ENCODE data around the gene SHISA4. TPM values are rescaled to one million over a fixed set of nuclear protein-coding genes. Genes with fewer than 3 reads are reported as not detected.
"Not testable (repeated sequence)": the region's sequence is repeated elsewhere in the genome, so short reads cannot be mapped to it uniquely, and the experiment has no call there.

The SHISA4 gene
- total RNA-seq, 2 donors from 2014 or later = 0.69 to 1.6 TPM

DNA sequence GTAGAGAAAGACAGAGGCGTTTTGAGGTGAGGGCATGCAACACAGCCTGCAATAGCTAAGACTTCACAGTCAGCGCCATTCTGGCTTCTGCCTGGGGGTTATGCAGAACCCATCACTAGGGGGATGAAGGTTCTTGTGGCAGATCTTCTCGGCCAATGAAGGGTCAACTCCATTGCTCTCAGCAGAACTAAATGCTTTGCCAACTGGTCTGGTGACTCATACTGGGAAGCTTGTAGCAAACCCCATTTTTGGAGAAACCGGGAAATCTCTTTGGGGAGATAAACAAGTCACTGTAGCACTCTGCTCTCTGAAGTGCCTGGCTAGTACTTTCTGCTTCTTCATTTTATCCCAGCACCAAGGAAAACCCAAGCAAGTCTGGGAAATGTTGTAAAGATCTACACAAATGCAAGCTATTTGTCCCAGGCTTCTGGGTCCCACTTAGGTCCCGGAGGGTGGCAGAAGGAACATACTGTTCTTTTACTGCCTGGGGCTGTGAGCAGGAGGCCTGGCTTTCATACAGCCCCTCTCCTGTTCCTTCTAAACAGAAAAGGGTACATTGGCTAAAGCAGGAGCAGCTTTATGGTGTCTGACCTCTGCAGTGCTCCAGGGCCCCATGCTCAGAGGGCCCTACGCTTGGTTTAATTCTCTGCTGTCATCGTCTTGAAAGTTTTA lies 28.8 kb downstream of the SHISA4 start:
- Mint-ChIP-seq H3K27ac (no peak overlapping the region), H3K36me3 (ENCODE audit: low read depth) (no peaks in the 10 kb centered on the region), H3K4me1 (no peaks in the 10 kb centered on the region), H3K4me3 (no peak overlapping the region), H3K27me3 (peaks cover 31% of the 10 kb centered on the region), H3K9me3 (no peaks in the 10 kb centered on the region)
- no peak for ATAC-seq (replicated peaks)

DNA sequence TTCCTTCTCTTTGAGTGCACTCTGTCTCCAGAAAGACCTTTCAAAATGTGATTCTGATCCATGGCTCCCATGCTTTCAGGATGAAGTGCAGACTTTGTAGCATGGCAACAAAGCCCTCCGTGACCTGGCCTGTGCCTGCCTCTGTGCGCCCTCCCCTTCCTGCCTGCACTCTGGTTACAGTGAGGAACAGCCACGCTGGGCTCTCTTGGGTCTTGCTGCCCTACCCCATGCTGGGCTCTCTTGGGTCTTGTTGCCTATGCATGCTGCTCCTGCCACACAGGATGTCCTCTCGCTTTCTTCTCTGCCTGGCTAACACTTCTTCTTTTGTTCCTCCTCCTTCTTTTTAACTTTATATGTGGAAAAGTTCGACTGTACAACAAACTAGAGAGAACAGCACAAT lies 29.6 kb downstream of the SHISA4 start:
- no peak overlapping the region for H3K27ac Mint-ChIP-seq
- H3K4me3 Mint-ChIP-seq = no peak overlapping the region
- no peaks in the 10 kb centered on the region for H3K4me1 Mint-ChIP-seq
- H3K9me3 Mint-ChIP-seq = no peaks in the 10 kb centered on the region
- H3K27me3 Mint-ChIP-seq = peaks cover 31% of the 10 kb centered on the region
- no peaks in the 10 kb centered on the region for H3K36me3 Mint-ChIP-seq (ENCODE audit: low read depth)
- ATAC-seq (replicated peaks) = no peak

DNA sequence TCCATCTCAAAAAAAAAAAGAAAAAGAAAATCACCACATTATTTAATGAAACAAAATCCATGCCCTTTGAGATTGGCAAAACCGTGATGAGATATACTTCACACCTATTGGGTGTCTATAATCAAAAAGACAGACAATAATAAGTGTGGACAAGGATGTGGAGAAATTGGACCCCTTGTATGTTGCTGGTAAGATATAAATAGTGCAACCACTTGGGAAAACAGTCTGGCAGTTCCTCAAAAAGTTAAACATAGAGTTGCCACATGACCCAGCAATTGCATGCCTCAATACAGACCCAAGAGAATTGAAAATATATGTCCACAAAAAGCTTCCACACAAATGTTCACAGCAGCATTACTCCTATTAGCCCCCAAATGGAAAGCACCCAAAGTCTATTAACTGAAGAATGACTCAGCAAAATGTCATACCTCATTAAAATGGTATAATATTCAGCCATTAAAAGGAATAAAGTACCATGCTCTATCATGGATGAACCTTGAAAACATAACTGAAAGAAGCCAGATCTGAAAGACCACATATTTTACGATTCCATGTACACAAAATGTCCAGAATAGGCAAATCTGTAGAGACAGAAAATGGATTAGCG lies 33.4 kb downstream of the SHISA4 start:
- no peaks in the 10 kb centered on the region for H3K36me3 Mint-ChIP-seq (ENCODE audit: low read depth)
- H3K4me3 Mint-ChIP-seq = no peak overlapping the region
- ATAC-seq (replicated peaks) = no peak
- no peaks in the 10 kb centered on the region for H3K4me1 Mint-ChIP-seq
- no peak overlapping the region for H3K27ac Mint-ChIP-seq
- peaks cover 14% of the 10 kb centered on the region for H3K27me3 Mint-ChIP-seq
- H3K9me3 Mint-ChIP-seq = no peaks in the 10 kb centered on the region

DNA sequence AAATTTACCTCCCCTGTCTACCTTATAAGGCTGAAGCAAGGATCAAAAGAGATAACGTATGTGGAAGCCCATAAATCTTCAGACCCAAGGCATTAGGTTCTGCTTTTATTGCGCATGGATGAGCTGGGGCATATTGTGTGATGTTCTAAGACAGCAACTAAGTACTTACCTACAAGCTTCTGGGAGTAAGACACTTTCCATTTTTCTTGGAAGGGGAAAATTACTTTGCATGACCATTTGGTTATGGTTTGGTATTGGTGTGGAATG lies 36.5 kb downstream of the SHISA4 start:
- no peak overlapping the region for H3K4me3 Mint-ChIP-seq
- H3K27ac Mint-ChIP-seq = no peak overlapping the region
- no peaks in the 10 kb centered on the region for H3K9me3 Mint-ChIP-seq

DNA sequence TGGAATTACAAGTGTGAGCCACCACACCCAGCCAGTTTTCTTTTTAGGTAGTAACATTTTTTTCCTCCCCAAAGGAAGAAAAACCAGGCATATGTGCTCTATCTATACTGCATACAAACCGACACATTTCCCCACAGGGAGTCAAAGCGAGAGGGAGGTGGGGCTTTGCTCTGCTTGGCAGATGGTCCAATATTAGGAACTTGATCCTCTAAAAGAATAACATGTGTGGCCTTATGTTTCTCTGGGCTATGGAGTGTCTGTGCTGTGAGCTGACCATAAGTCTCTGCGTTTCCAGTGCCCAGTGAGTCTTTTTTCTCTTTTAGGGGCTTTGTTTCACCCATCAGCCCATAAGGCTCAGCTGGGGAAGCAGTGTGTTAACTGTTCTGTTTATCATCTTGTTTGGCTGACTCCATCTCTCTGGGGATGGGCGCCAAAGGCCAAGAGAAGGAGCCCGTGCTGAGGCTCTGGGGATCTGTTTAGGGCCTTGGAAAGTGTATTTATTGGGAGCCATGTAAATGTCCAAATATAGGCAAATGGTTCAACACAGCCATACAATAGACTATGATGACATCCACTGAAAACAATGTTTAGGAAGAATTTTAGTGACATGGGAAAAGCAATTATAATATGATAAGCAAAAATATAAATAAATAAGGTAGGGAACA lies 37.4 kb downstream of the SHISA4 start:
- peaks cover 4% of the 10 kb centered on the region for H3K27me3 Mint-ChIP-seq
- no peaks in the 10 kb centered on the region for H3K36me3 Mint-ChIP-seq (ENCODE audit: low read depth)
- no peaks in the 10 kb centered on the region for H3K9me3 Mint-ChIP-seq
- ATAC-seq (replicated peaks) = no peak
- H3K4me3 Mint-ChIP-seq = no peak overlapping the region
- H3K27ac Mint-ChIP-seq = no peak overlapping the region
- no peaks in the 10 kb centered on the region for H3K4me1 Mint-ChIP-seq

More for the DNA sequence above, 36.5 kb downstream of the SHISA4 start:
- no peak for ATAC-seq (replicated peaks)
- H3K4me1 Mint-ChIP-seq = no peaks in the 10 kb centered on the region
- peaks cover 6% of the 10 kb centered on the region for H3K27me3 Mint-ChIP-seq
- H3K36me3 Mint-ChIP-seq (ENCODE audit: low read depth) = no peaks in the 10 kb centered on the region

DNA sequence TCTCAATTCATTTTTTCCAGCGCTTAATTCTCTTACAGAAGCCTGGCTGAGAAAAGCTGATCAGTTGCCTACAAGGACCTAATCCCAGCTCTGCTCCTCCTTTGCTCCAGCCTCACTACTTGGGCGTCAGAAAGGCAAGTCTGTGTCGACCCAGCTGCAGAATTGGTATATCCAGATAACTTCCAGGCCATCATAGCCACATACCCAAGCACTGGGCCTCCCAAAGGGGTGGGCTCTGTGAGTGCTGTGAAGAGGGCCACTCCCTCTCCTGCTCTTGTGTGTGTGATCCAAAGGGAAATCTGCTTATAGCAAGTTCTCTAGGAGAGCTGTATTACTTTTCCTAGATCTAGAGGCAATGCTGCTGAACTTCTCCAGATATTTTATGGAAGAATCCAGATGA lies 39.6 kb downstream of the SHISA4 start:
- no peaks in the 10 kb centered on the region for H3K36me3 Mint-ChIP-seq (ENCODE audit: low read depth)
- H3K27ac Mint-ChIP-seq = no peak overlapping the region
- H3K4me1 Mint-ChIP-seq = no peaks in the 10 kb centered on the region
- no peak for ATAC-seq (replicated peaks)
- H3K27me3 Mint-ChIP-seq = no peaks in the 10 kb centered on the region
- H3K9me3 Mint-ChIP-seq = no peaks in the 10 kb centered on the region
- no peak overlapping the region for H3K4me3 Mint-ChIP-seq

DNA sequence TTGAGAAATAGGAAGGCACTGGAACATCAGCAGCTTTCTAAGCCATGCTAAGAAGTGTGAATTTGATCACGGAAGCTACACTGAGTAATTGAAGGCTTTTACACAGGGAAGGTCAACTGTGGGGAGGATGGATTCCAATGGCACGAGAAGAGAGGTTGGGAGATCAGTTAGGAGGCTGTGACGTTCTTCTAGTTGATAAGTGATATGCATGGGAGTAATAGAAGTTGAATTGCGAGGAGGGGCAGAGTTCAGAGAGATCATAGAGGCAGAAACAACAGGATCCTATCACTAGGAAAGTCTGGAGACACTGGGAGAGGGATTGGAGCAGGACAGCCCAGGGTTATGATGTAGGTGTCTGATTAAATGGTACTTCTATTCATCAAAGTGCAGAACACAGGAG lies 41.4 kb downstream of the SHISA4 start:
- no peak overlapping the region for H3K4me3 Mint-ChIP-seq
- H3K36me3 Mint-ChIP-seq (ENCODE audit: low read depth) = no peaks in the 10 kb centered on the region
- no peaks in the 10 kb centered on the region for H3K4me1 Mint-ChIP-seq
- H3K9me3 Mint-ChIP-seq = no peaks in the 10 kb centered on the region
- H3K27me3 Mint-ChIP-seq = no peaks in the 10 kb centered on the region
- no peak for ATAC-seq (replicated peaks)
- H3K27ac Mint-ChIP-seq = no peak overlapping the region

DNA sequence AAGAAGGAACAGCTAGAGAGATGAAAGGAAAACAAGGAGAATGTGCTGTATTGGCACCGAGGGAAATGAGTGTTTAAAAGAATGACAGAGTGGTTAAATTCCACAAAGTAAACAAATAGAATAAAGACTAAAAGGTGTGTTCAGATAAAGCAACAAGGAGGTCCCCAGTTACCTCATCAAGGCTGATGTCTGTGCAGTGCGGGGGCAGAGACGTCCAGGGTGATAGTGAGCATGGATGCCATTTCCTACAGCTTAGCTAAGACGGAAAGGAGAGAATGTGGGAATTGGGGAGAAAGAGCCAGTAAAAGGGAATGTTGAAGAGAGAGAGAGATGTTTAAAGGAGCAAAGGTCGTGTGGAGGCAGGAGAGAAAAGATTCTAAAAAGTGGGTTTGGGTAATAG lies 42.1 kb downstream of the SHISA4 start:
- no peaks in the 10 kb centered on the region for H3K36me3 Mint-ChIP-seq (ENCODE audit: low read depth)

DNA sequence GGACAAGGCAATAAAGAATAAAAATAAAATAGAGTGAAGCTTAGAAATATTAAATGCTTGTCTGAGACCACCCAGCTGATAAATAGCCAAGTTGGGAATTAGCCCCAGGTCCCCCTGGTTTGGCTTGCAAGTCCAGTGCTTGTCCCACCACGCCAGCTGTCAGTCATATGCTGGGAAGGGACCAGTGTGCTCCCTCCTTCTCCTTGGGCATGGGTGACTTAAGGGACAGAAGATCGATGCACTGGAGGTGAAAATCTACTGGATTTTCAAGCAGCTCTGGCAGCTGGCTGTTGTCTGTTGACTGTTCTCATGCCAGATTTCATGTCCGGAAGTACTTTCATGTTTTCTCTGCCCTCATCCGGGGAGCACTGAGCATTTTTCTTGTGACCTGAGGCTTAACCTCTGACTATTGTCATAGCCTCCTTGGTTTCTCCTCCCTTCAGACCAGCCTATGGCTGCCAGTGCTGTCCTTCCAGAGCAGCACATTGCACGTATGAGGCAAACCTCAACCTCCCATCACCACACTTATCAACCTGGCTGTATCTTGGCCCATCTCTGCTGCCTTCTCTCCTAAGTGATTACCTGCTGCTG lies 45.2 kb downstream of the SHISA4 start:
- Mint-ChIP-seq H3K36me3 (ENCODE audit: low read depth) (no peaks in the 10 kb centered on the region), H3K4me1 (no peaks in the 10 kb centered on the region), H3K9me3 (no peaks in the 10 kb centered on the region), H3K27ac (no peak overlapping the region), H3K27me3 (peaks cover 3% of the 10 kb centered on the region), H3K4me3 (no peak overlapping the region)
- ATAC-seq (replicated peaks) = no peak

More for the DNA sequence above, 42.1 kb downstream of the SHISA4 start:
- ATAC-seq (replicated peaks) = no peak
- H3K4me3 Mint-ChIP-seq = no peak overlapping the region
- H3K27ac Mint-ChIP-seq = no peak overlapping the region
- H3K9me3 Mint-ChIP-seq = no peaks in the 10 kb centered on the region
- H3K27me3 Mint-ChIP-seq = no peaks in the 10 kb centered on the region
- no peaks in the 10 kb centered on the region for H3K4me1 Mint-ChIP-seq

DNA sequence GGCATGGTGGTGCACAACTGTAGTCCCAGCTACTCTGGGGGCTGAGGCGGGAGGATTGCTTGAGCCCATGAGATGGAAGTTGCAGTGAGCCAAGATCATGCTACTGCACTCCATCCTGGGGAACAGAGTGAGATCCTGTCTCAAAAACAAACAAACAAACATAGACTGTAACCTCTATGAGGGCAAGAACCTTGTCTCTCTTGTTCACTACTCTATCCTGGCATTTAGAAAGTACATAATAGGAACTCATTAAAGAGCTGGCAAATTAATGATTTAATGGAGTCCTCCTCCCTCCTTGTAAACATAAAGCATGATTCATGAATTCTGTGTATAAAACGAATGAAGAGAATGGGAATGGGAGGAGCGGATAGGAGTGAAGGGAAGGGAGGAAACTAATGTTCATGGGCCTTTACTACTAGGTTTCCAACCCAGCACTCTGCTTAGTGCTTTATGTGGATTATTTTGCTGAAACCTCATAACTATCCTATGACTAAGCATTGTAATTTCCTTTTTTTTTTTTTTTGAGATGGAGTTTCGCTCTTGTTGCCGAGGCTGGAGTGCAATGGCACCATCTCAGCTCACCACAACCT lies 49.0 kb downstream of the SHISA4 start:
- Mint-ChIP-seq H3K4me1 (no peaks in the 10 kb centered on the region), H3K4me3 (no peak overlapping the region), H3K9me3 (no peaks in the 10 kb centered on the region), H3K36me3 (ENCODE audit: low read depth) (no peaks in the 10 kb centered on the region), H3K27ac (no peak overlapping the region), H3K27me3 (peaks cover 7% of the 10 kb centered on the region)
- ATAC-seq (replicated peaks) = no peak

DNA sequence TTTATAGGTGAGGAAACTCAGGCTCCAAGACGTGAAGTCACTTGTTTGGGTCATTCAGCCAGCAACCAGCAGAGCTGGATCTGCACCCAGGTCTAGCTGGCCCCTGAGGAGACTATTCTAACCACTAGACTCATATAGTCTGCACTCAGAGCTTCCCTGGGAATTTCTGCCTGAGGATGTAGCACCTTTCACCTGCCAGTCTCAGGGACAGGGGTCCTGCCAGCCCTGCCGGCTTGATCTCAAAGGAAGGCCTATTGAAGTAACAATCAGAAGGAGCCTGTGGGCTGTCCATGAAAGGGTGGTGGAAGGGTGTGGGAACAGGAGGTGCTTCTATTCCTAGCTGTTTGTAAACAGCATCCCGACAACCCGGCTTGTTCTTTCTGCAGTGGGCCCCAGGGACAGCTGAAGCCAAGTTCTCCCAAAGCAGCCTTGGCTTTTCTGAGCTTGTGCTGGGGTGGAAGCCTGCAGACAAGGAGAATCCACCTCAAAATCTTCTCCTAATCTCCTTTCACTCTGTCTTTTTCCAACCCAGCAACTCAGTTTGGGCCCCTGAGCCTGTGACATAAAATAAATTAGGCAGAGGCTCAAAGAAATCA lies 49.8 kb downstream of the SHISA4 start:
- H3K27ac Mint-ChIP-seq = no peak overlapping the region
- H3K36me3 Mint-ChIP-seq (ENCODE audit: low read depth) = no peaks in the 10 kb centered on the region
- H3K27me3 Mint-ChIP-seq = peaks cover 7% of the 10 kb centered on the region
- no peak for ATAC-seq (replicated peaks)
- no peaks in the 10 kb centered on the region for H3K9me3 Mint-ChIP-seq
- no peaks in the 10 kb centered on the region for H3K4me1 Mint-ChIP-seq
- H3K4me3 Mint-ChIP-seq = no peak overlapping the region

DNA sequence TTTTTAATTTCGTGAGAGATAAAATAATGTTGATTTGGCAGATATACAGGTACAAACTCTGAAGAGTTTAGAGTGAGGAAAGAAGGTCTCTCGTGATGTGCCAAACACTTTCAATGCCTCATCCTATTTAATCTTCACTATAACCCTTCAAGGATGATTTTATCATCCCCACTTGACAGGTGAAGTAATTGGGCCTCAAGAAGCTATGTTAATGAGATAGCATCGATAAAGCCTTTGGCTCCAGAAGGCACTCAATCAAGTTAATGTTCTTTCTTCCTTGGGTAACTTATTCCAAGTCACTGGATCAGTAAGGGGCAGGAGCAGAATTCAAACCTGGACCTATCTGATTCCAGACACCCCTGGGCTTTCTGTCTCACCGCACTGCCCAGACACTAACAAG lies 50.5 kb downstream of the SHISA4 start:
- Mint-ChIP-seq H3K27ac (no peak overlapping the region), H3K9me3 (no peaks in the 10 kb centered on the region), H3K36me3 (ENCODE audit: low read depth) (no peaks in the 10 kb centered on the region)

DNA sequence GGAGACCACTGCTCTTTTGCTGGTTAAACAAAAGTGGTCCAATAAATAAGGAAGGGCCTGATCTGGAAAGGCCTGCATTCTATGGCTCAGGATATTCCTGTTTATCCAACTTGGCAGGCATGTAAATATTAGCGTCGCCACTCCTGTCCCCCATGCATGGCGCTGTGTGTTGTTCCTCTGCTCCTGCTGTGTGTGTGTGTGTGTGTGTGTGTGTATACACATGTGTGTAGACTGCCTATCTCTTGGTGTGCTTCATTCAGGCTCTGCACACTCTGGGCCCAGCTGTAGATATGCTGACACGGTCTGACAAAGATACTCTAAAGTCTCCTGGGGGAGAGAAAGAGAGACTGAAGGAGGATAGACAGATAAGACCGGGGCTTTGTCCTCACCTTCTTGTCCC lies 50.9 kb downstream of the SHISA4 start:
- no peaks in the 10 kb centered on the region for H3K4me1 Mint-ChIP-seq
- H3K9me3 Mint-ChIP-seq = no peaks in the 10 kb centered on the region
- H3K36me3 Mint-ChIP-seq (ENCODE audit: low read depth) = no peaks in the 10 kb centered on the region
- no peak for ATAC-seq (replicated peaks)
- H3K27ac Mint-ChIP-seq = no peak overlapping the region
- H3K27me3 Mint-ChIP-seq = peaks cover 15% of the 10 kb centered on the region
- no peak overlapping the region for H3K4me3 Mint-ChIP-seq

More for the DNA sequence above, 50.5 kb downstream of the SHISA4 start:
- Mint-ChIP-seq H3K27me3 (peaks cover 13% of the 10 kb centered on the region), H3K4me1 (no peaks in the 10 kb centered on the region), H3K4me3 (no peak overlapping the region)
- ATAC-seq (replicated peaks) = no peak

DNA sequence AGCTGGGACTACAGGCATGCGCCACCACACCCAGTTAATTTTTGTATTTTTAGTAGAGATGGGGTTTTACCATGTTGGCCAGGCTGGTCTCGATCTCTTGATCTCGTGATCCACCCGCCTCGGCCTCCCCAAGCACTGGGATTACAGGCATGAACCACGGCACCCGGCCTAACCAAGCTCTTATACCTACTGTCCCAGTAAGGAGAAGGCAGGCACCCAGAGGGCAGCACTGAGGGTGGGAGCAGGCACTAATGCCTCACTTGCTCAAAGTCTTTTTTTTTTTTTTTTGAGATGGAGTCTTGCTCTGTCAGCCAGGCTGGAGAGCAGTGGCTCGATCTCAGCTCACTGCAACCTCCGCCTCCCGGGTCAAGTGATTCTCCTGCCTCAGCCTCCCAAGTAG lies 51.6 kb downstream of the SHISA4 start:
- H3K4me1 Mint-ChIP-seq; ATAC-seq (replicated peaks); H3K4me3 Mint-ChIP-seq; H3K9me3 Mint-ChIP-seq; H3K36me3 Mint-ChIP-seq (ENCODE audit: low read depth); H3K27ac Mint-ChIP-seq: not testable (repeated sequence)
- peaks cover 22% of the 10 kb centered on the region for H3K27me3 Mint-ChIP-seq
